Fibroblast of mammary gland (primary cell): ENCODE measurements around the gene ST6GALNAC3.
"Not testable (repeated sequence)": the region's sequence is repeated elsewhere in the genome, so short reads cannot be mapped to it uniquely, and the experiment has no call there.

Experiments
- DNase-seq: peaks from one replicate; pipeline ENCODE4 v3.0.0-alpha.2; 2010; ENCODE audit warnings: low read depth
- H3K4me3 ChIP-seq: 2 replicates; pipeline ENCODE4 v1.5.1; 2011; ENCODE audit warnings: low read depth, mild to moderate bottlenecking, low read length, moderate library complexity; ENCODE audit not compliant: control insufficient read depth
- CTCF ChIP-seq: conservative IDR thresholded peaks from 2 replicates; pipeline ENCODE4 v1.5.1; 2011; ENCODE audit warnings: low read depth, low read length, inconsistent platforms; ENCODE audit not compliant: control insufficient read depth, insufficient read depth

Gene ST6GALNAC3

GRCh38 chr1:76336931-76337371 is 262.4 kb downstream of the ST6GALNAC3 start:
- DNase-seq = peak; percentile 92
- no peak overlapping the region for H3K4me3 ChIP-seq
- no peak for TF ChIP-seq CTCF

- no peak for DNase-seq
- TF ChIP-seq CTCF = no peak
- no peak overlapping the region for H3K4me3 ChIP-seq
Observed at GRCh38 chr1:76337542-76338219, 263.1 kb downstream of the ST6GALNAC3 start.

GRCh38 chr1:76340056-76340455 is 265.5 kb downstream of the ST6GALNAC3 start:
- H3K4me3 ChIP-seq = no peak overlapping the region
- TF ChIP-seq CTCF = no peak
- no peak for DNase-seq

- H3K4me3 ChIP-seq, DNase-seq: not testable (repeated sequence)
Observed at GRCh38 chr1:76341816-76342215, 267.3 kb downstream of the ST6GALNAC3 start.

- DNase-seq = no peak
- H3K4me3 ChIP-seq = no peak overlapping the region
- no peak for TF ChIP-seq CTCF
Observed at GRCh38 chr1:76343356-76343755, 268.8 kb downstream of the ST6GALNAC3 start.

GRCh38 chr1:76351655-76352054 is 277.1 kb downstream of the ST6GALNAC3 start:
- DNase-seq = no peak
- H3K4me3 ChIP-seq = no peak overlapping the region
- TF ChIP-seq CTCF = no peak

GRCh38 chr1:76352741-76353435 is 278.3 kb downstream of the ST6GALNAC3 start:
- no peak overlapping the region for H3K4me3 ChIP-seq
- no peak for TF ChIP-seq CTCF

More at GRCh38 chr1:76352741-76353435, 278.3 kb downstream of the ST6GALNAC3 start:
- no peak for DNase-seq
